Measurements from ENCODE around the gene ZNF205. TPM values are rescaled to one million over a fixed set of nuclear protein-coding genes. Genes with fewer than 3 reads are reported as not detected.

Gene ZNF205
- total RNA-seq, 1 donor from 2014 or later = 21.1 TPM

DNA sequence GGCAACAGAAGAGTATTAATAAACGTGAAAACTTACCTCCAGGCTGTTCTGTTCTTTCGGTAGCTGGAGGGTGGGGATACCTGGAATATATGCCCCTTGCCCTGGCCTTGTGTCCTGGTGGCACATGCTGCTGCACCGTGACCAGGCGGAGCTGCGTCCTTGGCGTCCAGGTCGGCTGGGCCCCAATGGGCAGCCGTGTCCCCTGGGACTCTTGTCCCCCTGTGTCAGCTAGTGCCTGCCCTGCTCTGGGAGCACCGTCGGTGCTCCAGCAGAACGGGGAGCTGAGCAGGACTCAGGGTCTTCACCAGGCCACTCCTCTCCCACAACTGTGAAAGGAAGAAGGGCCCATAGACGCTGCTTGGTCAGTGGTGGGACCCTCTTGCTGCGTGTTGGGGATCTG is 30.4 kb downstream of the ZNF205 start:
- Mint-ChIP-seq H3K9me3 (no peaks in the 10 kb centered on the region), H3K27ac (ENCODE audit: unreplicated experiment) (no peak overlapping the region)
- TF ChIP-seq, protein P1, sequence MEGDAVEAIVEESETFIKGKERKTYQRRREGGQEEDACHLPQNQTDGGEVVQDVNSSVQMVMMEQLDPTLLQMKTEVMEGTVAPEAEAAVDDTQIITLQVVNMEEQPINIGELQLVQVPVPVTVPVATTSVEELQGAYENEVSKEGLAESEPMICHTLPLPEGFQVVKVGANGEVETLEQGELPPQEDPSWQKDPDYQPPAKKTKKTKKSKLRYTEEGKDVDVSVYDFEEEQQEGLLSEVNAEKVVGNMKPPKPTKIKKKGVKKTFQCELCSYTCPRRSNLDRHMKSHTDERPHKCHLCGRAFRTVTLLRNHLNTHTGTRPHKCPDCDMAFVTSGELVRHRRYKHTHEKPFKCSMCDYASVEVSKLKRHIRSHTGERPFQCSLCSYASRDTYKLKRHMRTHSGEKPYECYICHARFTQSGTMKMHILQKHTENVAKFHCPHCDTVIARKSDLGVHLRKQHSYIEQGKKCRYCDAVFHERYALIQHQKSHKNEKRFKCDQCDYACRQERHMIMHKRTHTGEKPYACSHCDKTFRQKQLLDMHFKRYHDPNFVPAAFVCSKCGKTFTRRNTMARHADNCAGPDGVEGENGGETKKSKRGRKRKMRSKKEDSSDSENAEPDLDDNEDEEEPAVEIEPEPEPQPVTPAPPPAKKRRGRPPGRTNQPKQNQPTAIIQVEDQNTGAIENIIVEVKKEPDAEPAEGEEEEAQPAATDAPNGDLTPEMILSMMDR (conservative IDR thresholded peaks at IDR 0.05) = no peak

GRCh38 chr16:3143189-3143588 is 30.8 kb downstream of the ZNF205 start:
- Mint-ChIP-seq H3K27ac (ENCODE audit: unreplicated experiment) (no peak overlapping the region), H3K9me3 (no peaks in the 10 kb centered on the region), H3K36me3 (ENCODE audit: low read depth) (peaks cover 5% of the 10 kb centered on the region), H3K4me3 (peak overlapping the region; percentile 65), H3K4me1 (no peaks in the 10 kb centered on the region), H3K27me3 (ENCODE audit: low read depth) (no peaks in the 10 kb centered on the region)
- DNase-seq (ENCODE audit: low read depth, low spot score) = no peak
- TF ChIP-seq, protein P1 (conservative IDR thresholded peaks at IDR 0.05) = no peak

More for the DNA sequence above, 30.4 kb downstream of the ZNF205 start:
- Mint-ChIP-seq H3K4me3 (no peak overlapping the region), H3K4me1 (no peaks in the 10 kb centered on the region), H3K27me3 (ENCODE audit: low read depth) (no peaks in the 10 kb centered on the region), H3K36me3 (ENCODE audit: low read depth) (peaks cover 5% of the 10 kb centered on the region)
- no peak for DNase-seq (ENCODE audit: low read depth, low spot score)

DNA sequence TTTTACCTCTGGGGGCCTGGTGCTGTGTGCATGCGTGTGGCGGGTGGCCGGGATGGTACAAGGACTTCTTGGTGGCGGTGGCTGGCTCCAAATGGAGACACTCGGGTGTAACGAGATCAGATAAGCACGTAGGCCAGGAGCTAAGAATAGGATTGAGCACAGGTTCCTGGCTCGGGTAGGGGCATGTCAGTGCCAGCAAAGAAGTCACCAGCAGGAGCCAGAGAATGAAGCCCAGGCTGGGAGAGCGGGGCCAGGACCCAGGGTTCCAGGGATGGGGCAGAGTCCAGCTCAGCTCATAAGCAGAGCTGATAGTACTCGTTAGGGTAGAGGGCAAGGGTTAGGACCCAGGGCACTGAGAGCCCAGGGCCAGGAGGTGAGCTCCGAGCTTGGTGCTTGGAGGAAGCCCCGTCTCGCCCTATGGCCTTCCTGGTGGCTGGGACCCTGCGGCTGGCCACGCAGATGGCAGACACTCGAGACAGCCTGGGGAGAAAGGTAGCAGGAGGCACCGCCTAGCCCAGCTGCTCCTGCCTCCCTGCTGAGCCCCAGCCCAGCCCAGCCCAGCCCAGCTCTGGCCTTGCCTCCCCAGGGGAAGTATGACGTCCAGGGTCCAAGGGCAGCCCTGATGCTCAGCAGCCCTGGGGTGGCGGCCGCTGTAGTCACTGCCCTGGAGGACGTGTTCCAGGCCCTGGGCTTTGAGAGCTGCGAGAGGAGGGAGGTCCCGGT is 31.4 kb downstream of the ZNF205 start:
- DNase-seq (ENCODE audit: low read depth, low spot score) = no peak
- H3K36me3 Mint-ChIP-seq (ENCODE audit: low read depth) = peaks cover 5% of the 10 kb centered on the region
- H3K4me3 Mint-ChIP-seq = peak overlapping the region; percentile 65
- no peak overlapping the region for H3K27ac Mint-ChIP-seq (ENCODE audit: unreplicated experiment)
- peaks cover 3% of the 10 kb centered on the region for H3K27me3 Mint-ChIP-seq (ENCODE audit: low read depth)
- H3K4me1 Mint-ChIP-seq = no peaks in the 10 kb centered on the region
- TF ChIP-seq, protein P1 (conservative IDR thresholded peaks at IDR 0.05) = no peak
- H3K9me3 Mint-ChIP-seq = no peaks in the 10 kb centered on the region

- TF ChIP-seq, protein P1 (conservative IDR thresholded peaks at IDR 0.05) = no peak
- no peak overlapping the region for H3K4me3 Mint-ChIP-seq
- H3K27ac Mint-ChIP-seq (ENCODE audit: unreplicated experiment) = no peak overlapping the region
- no peaks in the 10 kb centered on the region for H3K9me3 Mint-ChIP-seq
- H3K36me3 Mint-ChIP-seq (ENCODE audit: low read depth) = peaks cover 5% of the 10 kb centered on the region
- H3K4me1 Mint-ChIP-seq = no peaks in the 10 kb centered on the region
- no peak for DNase-seq (ENCODE audit: low read depth, low spot score)
- H3K27me3 Mint-ChIP-seq (ENCODE audit: low read depth) = peaks cover 7% of the 10 kb centered on the region
These were observed 32.1 kb downstream of the ZNF205 start for GRCh38 chr16:3144321-3144983.

GRCh38 chr16:3145151-3145550 is 32.8 kb downstream of the ZNF205 start:
- DNase-seq (ENCODE audit: low read depth, low spot score) = no peak
- H3K36me3 Mint-ChIP-seq (ENCODE audit: low read depth) = peaks cover 5% of the 10 kb centered on the region
- H3K9me3 Mint-ChIP-seq = no peaks in the 10 kb centered on the region
- no peak overlapping the region for H3K27ac Mint-ChIP-seq (ENCODE audit: unreplicated experiment)
- H3K27me3 Mint-ChIP-seq (ENCODE audit: low read depth) = peaks cover 12% of the 10 kb centered on the region
- TF ChIP-seq, protein P1 (conservative IDR thresholded peaks at IDR 0.05) = no peak
- H3K4me1 Mint-ChIP-seq = peaks cover 6% of the 10 kb centered on the region
- H3K4me3 Mint-ChIP-seq = no peak overlapping the region

All from neural crest cell (in vitro differentiated cells).